Activated T-cell treated with anti-CD3 and anti-CD28 coated beads for 4 hours (primary cell): ENCODE results near the gene ADAMTS18.

Source experiments
- DNase-seq: peaks from one replicate; pipeline ENCODE4 v3.0.0-alpha.2; 2020

The ADAMTS18 gene

DNA sequence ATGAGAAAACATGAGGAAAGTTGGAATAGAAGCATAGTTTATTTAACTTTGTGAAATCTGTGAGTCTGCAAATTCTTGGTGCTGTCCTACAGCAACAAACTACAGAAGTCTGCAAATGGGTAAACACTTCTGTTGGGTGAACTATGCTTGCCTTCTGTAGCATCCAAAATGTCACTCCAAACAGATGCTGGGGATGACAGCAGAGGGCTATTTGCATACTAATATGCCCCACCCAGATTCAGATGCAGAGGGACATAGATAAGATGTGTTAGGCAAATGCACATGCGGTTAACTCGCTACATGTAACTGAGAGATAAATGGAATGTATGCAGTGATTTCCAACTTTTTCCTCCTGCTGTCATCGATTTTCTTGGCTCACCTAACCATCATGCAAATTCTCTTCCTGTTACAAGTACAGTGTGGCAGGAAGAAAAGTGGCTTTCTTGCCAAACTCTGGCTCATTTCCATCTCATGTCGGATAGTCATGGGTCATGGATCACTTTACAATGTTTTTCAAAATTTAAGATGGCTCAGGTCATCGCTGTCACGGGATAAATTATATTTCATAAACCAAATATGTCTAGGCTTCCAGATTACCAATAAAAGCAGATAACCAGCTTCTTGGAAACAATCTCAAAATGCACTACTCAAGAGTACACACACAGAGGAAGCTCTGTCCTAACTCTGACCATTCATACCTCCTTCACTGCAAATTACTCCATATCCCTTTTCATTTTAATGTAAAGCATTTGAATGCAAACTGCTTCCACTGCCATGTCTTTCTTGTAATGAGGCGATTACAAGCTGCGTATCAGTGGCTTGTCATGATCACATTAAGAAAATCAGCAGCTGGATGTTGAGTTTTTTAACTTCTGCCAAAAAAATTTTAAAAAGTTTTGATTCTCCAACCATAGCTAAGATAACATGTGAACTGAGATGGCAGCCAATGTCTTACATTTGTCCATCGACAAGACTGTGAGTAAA is 47.7 kb downstream of the ADAMTS18 start:
- DNase-seq = no peak

DNA sequence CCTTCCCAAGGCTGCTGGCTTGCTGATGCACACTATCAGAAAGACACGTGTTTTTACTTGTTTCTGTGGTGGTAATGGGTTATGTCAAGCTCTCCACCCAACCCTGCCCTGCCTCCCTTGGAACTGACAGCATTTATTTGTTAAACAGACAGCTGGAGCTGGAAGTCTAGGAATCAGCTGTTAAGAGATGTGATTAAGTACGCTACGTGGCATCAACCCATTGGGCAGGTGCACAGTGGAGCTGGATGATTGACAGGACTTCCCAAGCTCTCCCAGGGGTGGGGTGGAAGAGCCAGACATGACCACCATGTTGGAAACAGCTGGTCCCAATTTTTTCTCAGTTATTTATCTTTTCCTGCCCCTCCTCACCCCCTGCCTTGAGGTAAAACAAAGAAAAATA is 49.4 kb downstream of the ADAMTS18 start:
- DNase-seq = no peak

DNA sequence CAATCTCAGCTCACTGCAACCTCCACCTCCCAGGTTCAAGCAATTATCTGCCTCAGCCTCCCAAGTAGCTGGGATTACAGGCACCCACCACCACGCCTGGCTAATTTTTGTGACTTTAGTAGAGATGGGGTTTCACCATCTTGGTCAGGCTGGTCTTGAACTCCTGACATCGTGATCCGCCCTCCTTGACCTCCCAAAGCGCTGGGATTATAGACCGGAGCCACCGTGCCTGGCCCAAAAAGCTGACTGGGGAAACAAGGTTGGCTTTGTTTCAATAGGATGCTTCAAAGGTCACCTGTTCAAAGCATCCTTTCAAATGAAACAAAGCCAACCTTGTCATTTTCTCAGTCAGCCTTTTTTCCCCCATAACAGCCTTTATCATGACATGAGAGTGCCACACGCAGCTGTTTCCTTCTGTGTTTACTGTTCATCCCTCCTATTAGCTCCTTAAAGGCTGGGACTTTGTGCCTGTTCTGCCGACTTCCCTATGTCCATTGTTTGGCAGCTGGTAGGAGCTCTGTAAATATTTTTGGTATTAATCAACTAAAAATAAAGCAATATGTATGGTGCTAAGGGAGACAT is 51.1 kb downstream of the ADAMTS18 start:
- no peak for DNase-seq

DNA sequence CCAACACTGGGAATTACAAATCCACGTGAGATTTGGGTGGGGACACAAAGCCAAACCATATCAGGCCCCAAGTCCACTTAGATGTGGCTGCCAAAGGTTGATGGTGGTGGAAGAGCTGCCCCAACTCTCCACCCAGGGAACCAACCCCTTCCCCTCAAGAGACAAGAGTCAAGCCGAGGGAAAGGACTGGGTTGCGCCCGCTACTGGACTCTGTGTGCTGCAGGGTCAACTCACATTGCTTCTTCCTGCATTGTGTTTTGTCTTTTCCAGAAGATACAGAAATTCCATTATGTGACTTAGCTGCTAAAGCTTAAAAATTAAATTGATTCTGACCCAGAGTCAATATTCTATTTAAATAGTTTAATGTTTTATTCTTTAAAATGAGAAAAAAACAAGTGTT is 58.5 kb downstream of the ADAMTS18 start:
- DNase-seq = no peak

DNA sequence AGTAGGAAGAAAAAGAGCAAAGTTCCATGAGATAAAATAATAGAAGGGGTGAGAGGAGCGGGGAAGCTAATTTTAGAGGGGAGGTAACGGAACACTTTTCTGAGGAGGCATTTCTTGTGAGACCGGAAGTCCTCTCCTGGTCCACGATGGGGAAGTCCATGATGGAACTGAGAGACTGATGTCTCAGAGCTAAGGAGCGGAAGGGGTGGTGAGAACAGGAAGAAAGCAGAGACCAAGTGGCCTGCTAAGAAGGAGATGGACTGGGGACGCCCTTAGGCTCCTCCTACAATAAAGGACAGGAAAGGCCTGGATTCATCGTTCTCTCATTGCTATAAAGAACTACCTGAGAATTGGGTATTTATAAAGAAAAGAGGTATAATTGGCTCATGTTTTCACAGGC is 59.4 kb downstream of the ADAMTS18 start:
- no peak for DNase-seq

DNA sequence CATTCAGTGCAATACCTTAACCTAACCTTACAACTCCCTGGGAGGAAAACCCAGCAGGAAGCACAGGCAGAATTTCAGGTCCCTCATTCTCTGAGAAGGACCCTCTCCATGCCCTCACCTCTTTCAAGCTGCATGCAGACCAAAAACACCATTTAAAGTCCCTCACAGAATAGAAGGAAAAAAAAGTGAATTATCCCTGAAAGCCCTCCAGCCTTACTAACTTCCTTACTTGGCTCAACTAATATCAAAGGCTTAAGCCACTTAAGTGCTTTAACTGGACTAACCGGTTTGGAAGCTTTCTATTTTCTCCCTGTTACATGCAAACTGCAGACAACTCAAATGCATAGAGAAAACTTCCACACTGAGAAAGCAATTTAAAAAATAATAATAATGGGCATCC is 60.5 kb downstream of the ADAMTS18 start:
- DNase-seq = no peak

DNA sequence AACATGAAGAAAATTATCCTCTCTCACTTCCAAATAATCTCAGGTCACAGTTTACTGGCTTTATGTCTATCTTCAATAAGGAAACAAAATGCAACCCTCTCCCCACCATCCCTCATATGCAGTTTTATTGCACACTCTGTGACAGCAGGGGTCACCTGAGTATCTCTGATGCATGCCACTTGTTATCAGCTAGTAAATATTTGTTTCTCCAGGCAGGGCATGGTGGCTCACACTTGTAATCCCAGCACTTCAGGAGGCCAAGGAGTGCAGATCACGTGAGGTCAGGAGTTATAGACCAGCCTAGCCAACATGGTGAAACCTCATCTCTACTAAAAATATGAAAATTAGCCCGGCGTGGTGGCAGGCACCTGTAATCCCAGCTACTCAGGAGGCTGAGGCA is 61.1 kb downstream of the ADAMTS18 start:
- DNase-seq = no peak

DNA sequence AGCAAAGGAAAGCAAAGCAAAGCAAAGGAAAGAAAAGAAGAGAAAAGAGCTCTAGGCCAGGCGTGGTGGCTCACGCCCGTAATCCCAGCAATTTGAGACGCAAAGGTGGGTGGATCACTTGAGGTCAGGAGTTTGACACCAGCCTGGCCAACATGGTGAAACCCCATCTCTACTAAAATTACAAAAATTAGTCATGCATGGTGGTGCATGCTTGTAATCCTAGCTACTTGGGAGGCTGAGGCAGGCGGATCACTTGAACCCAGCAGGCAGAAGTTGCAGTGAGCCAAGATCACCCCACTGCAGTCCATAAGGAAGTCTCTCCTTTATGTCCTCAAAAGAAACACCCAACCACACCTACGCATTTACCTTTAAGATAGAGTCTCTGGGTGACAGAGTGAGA is 70.1 kb downstream of the ADAMTS18 start:
- no peak for DNase-seq

DNA sequence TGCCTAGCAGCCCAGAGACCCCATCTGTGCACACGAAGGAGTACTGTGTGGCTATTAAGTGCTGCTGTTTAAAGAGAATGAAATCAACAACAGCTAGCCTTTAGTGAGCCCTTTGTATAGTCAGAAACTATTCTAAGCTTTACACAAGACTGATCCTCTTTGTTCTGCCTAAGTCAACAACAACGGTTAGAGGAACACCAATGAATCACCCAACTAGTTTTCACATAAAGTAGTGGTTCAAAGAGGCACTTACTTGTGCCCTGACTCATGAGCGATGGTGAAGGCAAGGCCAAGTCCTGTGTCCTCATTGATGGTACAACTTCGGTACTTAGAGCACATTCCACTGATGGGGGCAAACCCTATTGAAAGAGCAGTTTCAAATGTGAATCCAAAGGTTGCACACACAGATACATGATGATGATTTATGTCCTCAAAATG is 75.8 kb downstream of the ADAMTS18 start:
- DNase-seq = no peak

DNA sequence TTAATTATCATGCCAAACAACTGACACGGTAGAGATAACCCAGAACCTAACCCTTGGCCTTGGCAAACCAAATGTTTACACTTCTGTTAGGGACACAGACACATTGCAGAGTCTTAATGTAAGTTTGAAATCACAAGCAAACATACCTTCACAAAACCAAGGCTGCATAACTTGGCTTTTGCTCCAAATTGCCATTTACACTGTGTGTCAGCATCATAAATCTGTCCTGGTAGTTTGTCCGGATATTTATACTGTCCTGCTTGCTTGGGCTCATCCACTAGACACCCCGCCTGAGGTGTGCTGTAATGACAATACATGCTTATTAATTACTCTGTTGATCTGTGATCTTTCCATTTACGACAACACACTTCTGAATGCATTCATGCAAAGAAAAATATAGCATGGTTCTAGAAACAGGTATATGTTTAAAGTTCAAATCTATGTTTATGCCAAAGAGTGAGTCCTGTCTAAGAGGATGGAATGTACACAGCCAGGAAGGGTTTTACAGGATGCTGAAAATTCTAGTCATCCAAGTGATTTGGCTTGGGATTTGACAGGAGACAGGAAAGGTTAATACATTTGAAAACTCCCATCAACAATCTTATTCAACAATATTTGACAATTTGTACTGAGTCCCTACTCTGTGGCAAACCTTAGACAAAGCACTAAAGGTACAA is 81.1 kb downstream of the ADAMTS18 start:
- DNase-seq = no peak

DNA sequence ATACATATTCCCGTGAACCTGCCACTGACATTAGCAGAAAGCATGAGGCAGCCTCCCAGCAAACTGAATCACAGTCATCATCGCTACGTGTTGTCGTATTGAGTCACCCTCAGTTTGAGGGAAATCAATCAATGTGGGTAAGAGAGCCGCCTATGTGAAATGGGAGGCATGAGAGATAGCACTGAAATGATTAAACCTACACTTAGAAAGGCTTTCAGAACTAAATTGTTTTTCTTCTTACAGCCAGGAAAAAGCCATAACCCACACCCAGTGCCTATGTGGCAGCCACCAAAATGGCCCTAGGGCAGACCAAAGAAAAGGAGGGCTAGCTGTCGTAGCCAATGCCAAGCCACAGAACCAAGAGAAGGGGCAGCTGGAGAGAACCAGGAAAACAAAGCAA is 90.5 kb downstream of the ADAMTS18 start:
- no peak for DNase-seq

DNA sequence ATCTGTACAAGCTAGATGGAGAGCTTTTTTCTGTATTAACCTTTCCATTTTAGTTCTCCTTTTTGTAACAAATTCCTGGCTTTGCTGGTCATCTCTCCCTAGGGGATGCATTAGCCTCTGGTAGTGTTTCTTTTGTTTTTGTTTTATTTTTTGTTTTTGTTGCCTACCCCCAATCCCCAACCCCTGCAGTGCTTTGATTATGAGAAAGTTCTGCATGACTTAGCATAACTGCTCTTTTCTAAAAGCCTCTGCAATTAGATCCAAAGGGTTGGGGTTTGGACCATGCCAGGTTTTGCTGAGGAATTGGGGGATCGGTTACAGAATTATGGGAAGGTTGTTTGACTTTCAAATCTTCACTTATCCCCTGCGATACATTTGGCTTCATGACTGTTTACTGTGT is 98.2 kb downstream of the ADAMTS18 start:
- DNase-seq = no peak

DNA sequence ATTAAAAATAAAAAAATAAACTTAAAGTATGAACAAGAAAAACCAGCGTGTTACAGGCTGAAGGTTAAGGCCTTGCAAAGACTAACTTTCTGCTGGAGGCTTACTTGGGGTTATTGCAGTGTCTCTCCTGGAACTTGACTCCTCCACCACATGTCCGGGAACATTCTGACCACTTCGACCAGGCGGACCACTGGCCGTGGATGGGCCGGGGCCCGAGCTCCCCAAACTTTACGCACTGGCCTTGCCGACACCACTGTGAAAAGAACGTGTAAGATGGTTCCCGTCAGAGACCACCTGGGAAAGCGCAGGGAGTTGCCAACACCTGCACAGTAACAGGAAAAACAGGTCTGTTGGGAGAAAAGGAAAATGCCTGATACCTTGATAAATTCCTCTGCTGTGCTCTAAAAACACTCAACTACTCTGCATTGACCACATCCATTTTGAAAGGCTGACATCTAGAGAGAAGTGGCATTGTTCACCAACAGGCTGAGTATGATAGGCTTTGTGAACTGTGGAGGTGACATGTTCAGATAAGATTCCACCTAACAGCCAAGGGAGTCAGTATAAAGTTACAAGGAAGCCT is 99.1 kb downstream of the ADAMTS18 start:
- no peak for DNase-seq

DNA sequence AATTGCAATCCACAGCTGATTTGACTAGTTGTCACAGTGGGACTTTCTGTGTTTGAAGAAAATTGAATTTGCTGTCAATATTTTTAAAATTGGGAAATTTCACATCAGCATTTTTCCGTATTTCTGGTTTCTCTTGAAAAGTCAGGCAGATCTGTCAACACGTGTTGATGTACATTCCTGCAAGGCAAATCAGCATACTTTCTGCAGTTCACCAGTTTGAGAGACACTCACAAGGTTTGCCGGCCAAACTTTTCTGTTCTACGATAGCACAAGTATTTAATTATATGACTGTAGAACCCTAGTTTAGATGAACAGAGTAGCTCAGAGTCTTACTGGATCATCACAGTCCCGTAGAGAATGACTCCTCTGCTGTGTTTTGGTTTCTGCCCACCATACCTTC is 102.0 kb downstream of the ADAMTS18 start:
- DNase-seq = no peak

DNA sequence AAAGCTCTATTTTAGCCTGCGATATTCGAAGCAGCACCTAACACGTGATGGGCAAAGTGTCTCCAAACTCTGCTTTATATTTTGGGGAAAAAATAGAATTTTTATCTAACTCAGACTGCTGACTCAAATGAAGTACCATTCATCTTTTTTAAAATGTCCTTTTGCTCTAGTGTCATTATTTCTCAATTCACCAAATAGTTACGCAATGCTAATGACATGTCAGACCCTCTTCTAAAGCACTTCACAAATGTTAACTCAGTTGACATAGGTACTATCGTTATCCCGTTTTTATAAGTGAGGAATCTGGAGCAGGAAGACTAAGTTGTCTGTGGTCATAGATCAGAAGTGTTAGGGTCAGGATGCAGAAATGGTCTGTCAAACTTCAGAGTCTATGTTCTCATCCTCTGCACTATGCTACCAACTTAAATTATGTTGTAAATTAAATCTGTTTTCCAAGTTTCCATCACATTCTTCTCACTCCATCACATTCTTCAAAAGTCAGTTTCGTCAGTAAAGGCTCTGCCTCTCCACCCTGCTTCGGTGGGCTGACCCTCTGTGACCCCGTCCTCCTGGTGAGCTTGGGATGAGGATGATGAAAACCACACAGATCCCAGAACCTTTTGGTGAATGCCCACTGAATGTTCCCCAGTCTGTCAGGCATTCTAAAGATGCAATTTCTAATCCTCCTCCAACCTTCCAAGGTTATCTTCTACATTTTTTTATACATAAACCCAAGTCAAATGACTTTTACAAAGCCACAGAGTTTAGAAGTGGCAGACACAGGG is 102.8 kb downstream of the ADAMTS18 start:
- DNase-seq = no peak

DNA sequence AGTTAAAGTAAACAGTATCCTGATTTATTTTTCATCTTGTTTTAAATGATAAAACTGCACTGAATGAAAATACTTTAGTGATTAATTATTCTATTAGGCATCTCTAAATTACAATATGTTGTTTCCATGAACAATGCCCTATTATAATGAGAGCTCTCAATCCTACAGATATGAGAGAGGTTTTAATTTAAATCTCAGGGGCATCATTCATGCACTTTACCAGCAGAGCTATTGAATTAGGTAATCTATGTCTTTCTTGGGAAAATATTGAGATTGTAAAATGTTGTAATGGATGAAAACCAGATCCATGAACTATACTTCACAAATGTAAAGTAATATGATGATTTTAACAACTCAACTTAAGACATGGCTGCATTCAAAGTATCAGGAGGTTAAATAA is 103.8 kb downstream of the ADAMTS18 start:
- DNase-seq = no peak

DNA sequence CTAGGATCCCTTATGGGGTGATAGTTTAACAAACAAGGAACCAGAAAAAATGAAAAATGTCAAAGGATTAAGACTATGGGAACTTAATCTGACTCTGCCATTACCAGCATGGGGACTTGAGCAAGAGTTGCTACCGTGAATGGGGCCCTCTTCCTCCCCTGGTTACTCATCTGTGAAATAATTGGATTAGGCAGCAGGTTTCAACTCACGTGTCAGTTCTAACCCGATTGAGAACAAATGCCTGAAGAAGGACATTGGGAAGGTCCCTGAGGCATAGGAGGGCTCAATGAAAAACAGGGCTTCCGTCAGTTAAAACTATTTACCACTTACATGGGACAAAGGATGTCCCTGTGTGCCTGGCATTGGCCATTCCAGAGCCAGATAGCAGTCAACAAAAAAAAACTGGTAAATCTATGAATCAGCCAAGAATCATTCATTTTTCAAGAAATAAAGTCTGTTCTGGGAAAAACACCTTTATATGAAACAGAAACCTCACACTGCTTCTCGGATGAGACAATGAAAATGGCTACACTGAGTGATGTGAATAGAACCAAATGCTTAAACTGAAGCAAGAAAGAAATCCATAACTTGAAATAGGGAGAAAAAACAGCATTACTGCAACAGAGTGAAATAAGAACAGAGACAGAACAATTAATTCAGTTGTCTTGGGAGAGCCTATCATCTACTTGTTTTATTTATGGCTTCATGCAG is 104.3 kb downstream of the ADAMTS18 start:
- no peak for DNase-seq

DNA sequence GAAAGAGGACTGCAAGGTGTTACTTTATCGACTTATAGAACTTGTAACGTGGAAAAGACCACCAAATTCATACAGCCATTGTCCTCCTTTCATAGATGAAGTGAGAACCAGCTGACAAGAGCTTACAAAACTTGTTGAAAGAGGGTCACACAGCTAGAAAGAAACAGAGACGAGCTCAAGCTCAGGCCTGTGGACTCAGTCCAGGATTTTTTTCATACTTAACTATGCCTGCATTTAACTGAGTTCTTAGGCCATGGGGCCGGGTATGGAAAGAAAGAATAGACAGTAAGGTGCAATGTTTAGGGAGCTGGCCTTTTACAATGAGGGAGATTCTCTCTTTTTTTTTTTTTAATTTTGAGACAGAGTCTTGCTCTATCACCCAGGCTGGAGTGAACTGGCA is 106.1 kb downstream of the ADAMTS18 start:
- no peak for DNase-seq

DNA sequence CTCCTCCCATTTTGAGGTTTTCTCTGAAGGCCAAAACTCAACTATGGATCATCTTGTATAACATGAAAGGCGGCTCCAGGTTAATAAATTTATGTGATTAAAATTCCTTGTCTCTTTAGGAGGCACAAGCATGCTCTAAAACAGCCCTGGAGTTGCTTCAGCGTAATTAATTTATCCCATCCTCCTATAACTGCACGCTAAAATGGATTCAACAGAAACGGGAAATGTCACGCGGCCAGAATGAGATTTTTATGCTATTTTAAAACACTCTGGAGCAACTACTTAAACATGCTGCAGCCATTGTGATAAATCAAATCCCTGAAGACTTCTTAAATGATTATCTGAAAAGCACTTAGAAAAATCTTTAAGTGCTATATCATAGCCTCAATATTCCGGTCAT is 106.6 kb downstream of the ADAMTS18 start:
- DNase-seq = no peak

DNA sequence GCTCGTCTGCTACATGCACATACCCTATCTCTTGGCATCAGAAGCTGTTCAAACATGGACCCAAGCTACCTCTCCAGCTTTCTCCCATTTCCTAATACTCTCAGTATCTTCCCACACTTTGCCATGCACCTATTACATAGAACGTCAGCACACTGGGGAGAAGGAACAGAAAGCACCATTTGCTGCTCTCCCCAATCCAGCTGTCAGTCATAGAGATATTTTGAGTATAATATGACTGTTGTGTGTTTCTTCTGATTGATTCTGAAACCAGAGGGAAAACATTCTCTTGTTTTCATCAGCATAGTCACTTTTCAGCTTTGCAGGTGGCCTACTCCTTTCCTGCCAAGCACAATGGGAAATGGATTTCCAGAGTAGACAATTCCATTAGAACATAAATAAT is 107.1 kb downstream of the ADAMTS18 start:
- DNase-seq = no peak

DNA sequence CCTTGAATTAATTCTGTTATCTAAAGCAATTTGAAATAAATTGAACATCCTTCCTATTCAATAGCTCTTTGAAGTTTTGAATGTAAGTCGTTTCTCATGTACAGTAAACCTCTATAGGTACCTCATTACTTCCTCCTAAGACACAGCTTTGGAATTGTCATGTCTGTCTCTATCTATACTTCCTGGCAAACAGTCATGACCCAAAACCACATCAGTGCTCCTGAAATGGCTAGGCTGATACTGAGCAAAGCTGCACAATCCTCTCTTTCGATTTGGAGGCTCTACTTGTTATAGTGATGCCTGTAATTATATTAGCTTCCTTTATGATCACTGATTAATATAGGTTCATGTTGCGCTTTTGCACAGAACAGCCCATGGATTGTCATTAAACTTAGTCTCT is 110.1 kb downstream of the ADAMTS18 start:
- DNase-seq = no peak

DNA sequence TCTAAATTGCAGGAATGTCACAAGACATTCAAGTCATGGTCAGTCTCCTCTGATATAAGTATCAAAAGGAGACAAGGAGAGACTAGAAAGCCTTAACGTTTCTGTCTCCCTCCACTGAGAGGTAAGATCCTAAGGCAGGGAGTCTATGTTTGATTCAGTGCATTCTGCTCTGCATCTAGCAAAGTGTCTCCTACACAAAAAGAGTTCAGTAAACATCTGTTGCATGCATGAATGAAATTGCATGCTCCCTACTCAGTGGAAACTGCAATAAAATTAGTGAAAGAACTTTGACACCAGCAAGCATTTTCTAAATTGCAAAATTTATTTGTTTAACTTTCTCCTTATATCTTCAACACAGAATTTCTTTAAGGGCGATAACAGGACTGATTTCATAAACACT is 111.1 kb downstream of the ADAMTS18 start:
- DNase-seq = no peak
